ENCODE data around the gene DRD3.

The DRD3 gene

GRCh38 chr3:114143817-114144216, 35.0 kb downstream of the DRD3 start:
- H3K27me3 ChIP-seq (ENCODE audit: insufficient read depth, poor library complexity, severe bottlenecking), result no peaks in the 10 kb centered on the region
- TF ChIP-seq SPI1 (IDR thresholded peaks at IDR 0.05; ENCODE audit: borderline replicate concordance, low read depth) (no peak), GABPA (IDR thresholded peaks at IDR 0.05; ENCODE audit: low read depth) (no peak), CTCF (IDR thresholded peaks at IDR 0.05; ENCODE audit: insufficient read depth, low read length) (no peak), REST (IDR thresholded peaks at IDR 0.05; ENCODE audit: insufficient replicate concordance, low read depth) (no peak), POLR2AphosphoS5 (IDR thresholded peaks at IDR 0.05; ENCODE audit: low read depth) (no peak)
- H3K4me3 ChIP-seq (replicated peaks; ENCODE audit: insufficient read depth, low read length), result no peak overlapping the region
- no peak for DNase-seq (ENCODE audit: low read depth in 1 of 2, low spot score in 1 of 2)
- H3K27ac ChIP-seq (replicated peaks), result no peak overlapping the region

GRCh38 chr3:114139836-114140235, 39.0 kb downstream of the DRD3 start:
- DNase-seq (ENCODE audit: low read depth in 1 of 2, low spot score in 1 of 2), result no peak
- no peak for TF ChIP-seq POLR2AphosphoS5 (IDR thresholded peaks at IDR 0.05; ENCODE audit: low read depth)
- no peak for TF ChIP-seq GABPA (IDR thresholded peaks at IDR 0.05; ENCODE audit: low read depth)
- no peak for TF ChIP-seq REST (IDR thresholded peaks at IDR 0.05; ENCODE audit: insufficient replicate concordance, low read depth)
- no peak for TF ChIP-seq SPI1 (IDR thresholded peaks at IDR 0.05; ENCODE audit: borderline replicate concordance, low read depth)
- TF ChIP-seq CTCF (IDR thresholded peaks at IDR 0.05; ENCODE audit: insufficient read depth, low read length), result no peak
- Histone ChIP-seq H3K4me3 (replicated peaks; ENCODE audit: insufficient read depth, low read length) (no peak overlapping the region), H3K27me3 (ENCODE audit: insufficient read depth, poor library complexity, severe bottlenecking) (no peaks in the 10 kb centered on the region), H3K27ac (replicated peaks) (no peak overlapping the region)

GRCh38 chr3:114133947-114134346, 44.9 kb downstream of the DRD3 start:
- TF ChIP-seq SPI1 (IDR thresholded peaks at IDR 0.05; ENCODE audit: borderline replicate concordance, low read depth), result no peak
- no peak for TF ChIP-seq POLR2AphosphoS5 (IDR thresholded peaks at IDR 0.05; ENCODE audit: low read depth)
- no peak for TF ChIP-seq REST (IDR thresholded peaks at IDR 0.05; ENCODE audit: insufficient replicate concordance, low read depth)
- TF ChIP-seq CTCF (IDR thresholded peaks at IDR 0.05; ENCODE audit: insufficient read depth, low read length), result no peak
- TF ChIP-seq GABPA (IDR thresholded peaks at IDR 0.05; ENCODE audit: low read depth), result no peak
- DNase-seq (ENCODE audit: low read depth in 1 of 2, low spot score in 1 of 2), result no peak
- Histone ChIP-seq H3K4me3 (replicated peaks; ENCODE audit: insufficient read depth, low read length) (no peak overlapping the region), H3K27me3 (ENCODE audit: insufficient read depth, poor library complexity, severe bottlenecking) (no peaks in the 10 kb centered on the region), H3K27ac (replicated peaks) (no peak overlapping the region)
